ENCODE measurements around the gene PRKCB.

- no peak for TF ChIP-seq CTCF (IDR thresholded peaks at IDR 0.05)
- TF ChIP-seq POLR2A (IDR thresholded peaks at IDR 0.05), result no peak
- TF ChIP-seq POLR2AphosphoS5 (IDR thresholded peaks at IDR 0.05), result no peak
Observed at GRCh38 chr16:23863511-23864422, 28.0 kb downstream of the PRKCB start.
